HepG2 (cell line): ENCODE measurements around the gene NUDT13. TPM values are rescaled to one million over a fixed set of nuclear protein-coding genes. Genes with fewer than 3 reads are reported as not detected.

ENCODE experiments used
- ATAC-seq: fragments of 200-7000 bp; cut with Tn5 transposase; 3 replicates; pipeline ENCODE4 v1.9.1; 2020; ENCODE audit warnings: mild to moderate bottlenecking, moderate library complexity
- Bru-seq: library from RNA; stranded (reverse); fragments of 400-500 nt; gene quantifications from one replicate; lab custom pipeline; 2021; lab: Mats Ljungman, UMichigan
- BruChase-seq, 2 experiments: library from RNA; stranded (reverse); fragments of 400-500 nt; gene quantifications; one replicate each; lab custom pipeline; 2021; lab: Mats Ljungman, UMichigan
- BruUV-seq: library from RNA; stranded (reverse); fragments of 400-500 nt; replicated peaks from 2 replicates; lab custom pipeline; 2021; lab: Mats Ljungman, UMichigan
- CTCF ChIA-PET: fragments of 300-600 bp; formaldehyde crosslinking; extraction: SDS; loops from one replicate; lab custom pipeline; 2021; ENCODE audit warnings: low total read pairs, inconsistent platforms, low intra/inter-chr PET ratio; lab: Yijun Ruan, JAX
- POLR2A ChIA-PET: fragments of 350-600 bp; sonication (Branson Sonifier 250); formaldehyde crosslinking; loops from one replicate; lab custom pipeline; 2020; ENCODE audit warnings: antibody characterized with exemption, inconsistent platforms; lab: Yijun Ruan, JAX
- DNase-seq: peaks from one replicate; pipeline ENCODE4 v3.0.0-alpha.2; 2015; ENCODE audit warnings: low spot score
- FAIRE-seq: peaks from 3 replicates; lab custom pipeline; 2011; peaks lifted over from hg19 to GRCh38; lab: Jason Lieb, UNC
- H2AFZ ChIP-seq: one replicate; pipeline ENCODE4 v1.6.1; 2011; ENCODE audit warnings: low read length, inconsistent platforms
- H3K27ac ChIP-seq: fragments of 300-600 bp; 3 replicates; pipeline ENCODE4 v1.8.0; 2011; ENCODE audit warnings: mixed run types, mild to moderate bottlenecking, mixed read lengths, low read length, inconsistent platforms; ENCODE audit not compliant: insufficient read depth; ENCODE audit errors: extremely low read length
- H3K27me3 ChIP-seq, 2 experiments: fragments of 200-600 bp in 1 of 2; 2 replicates in 1 of 2; 3 replicates in 1 of 2; pipeline versions ENCODE4 v1.6.0 to v1.8.0; 2011; ENCODE audit warnings: low read length in 2 of 2, mild to moderate bottlenecking in 2 of 2, moderate library complexity in 2 of 2, inconsistent platforms in 1 of 2; ENCODE audit not compliant: insufficient read depth in 2 of 2, control insufficient read depth in 1 of 2
- H3K36me3 ChIP-seq, 2 experiments: fragments of 200-600 bp in 1 of 2; replicated peaks in 1 of 2; 2 replicates in 1 of 2; 3 replicates in 1 of 2; pipeline versions ENCODE4 v1.5.1 to v1.8.0; 2011; ENCODE audit warnings: low read length in 2 of 2, inconsistent platforms in 1 of 2; ENCODE audit not compliant: insufficient read depth in 2 of 2, control insufficient read depth in 1 of 2
- H3K4me1 ChIP-seq: 2 replicates; pipeline ENCODE4 v1.5.1; 2012; ENCODE audit warnings: low read length, inconsistent platforms; ENCODE audit not compliant: insufficient read depth
- H3K4me2 ChIP-seq: 2 replicates; pipeline ENCODE4 v1.6.0; 2011; ENCODE audit warnings: low read depth, low read length, inconsistent platforms
- H3K4me3 ChIP-seq, 3 experiments: fragments of 200-600 bp in 1 of 3; sonication (generic), shearing (Covaris generic) in 1 of 3; replicated peaks in 1 of 3; 2 replicates each; pipeline ENCODE4 v1.5.1; 2011 to 2016; ENCODE audit warnings: low read length in 3 of 3, inconsistent platforms in 2 of 3, low read depth in 2 of 3, mild to moderate bottlenecking in 2 of 3, control low read depth in 1 of 3, mixed read lengths in 1 of 3; ENCODE audit not compliant: insufficient read depth in 1 of 3
- H3K79me2 ChIP-seq: one replicate; pipeline ENCODE4 v1.6.1; 2011; ENCODE audit warnings: low read length, inconsistent platforms; ENCODE audit not compliant: insufficient read depth
- H3K9ac ChIP-seq: 2 replicates; pipeline ENCODE4 v1.6.0; 2011; ENCODE audit warnings: mild to moderate bottlenecking, low read depth, low read length, inconsistent platforms; ENCODE audit not compliant: insufficient read depth
- H3K9me3 ChIP-seq: 2 replicates; pipeline ENCODE4 v1.5.1; 2012; ENCODE audit warnings: mild to moderate bottlenecking, low read length
- H4K20me1 ChIP-seq: 2 replicates; pipeline ENCODE4 v1.6.0; 2011; ENCODE audit warnings: inconsistent platforms, mild to moderate bottlenecking, low read length, moderate library complexity; ENCODE audit not compliant: insufficient read depth
- DR1 ChIP-seq: sonication (generic); formaldehyde crosslinking; IDR thresholded peaks from 2 replicates; pipeline ENCODE4 v1.8.0; 2021; ENCODE audit warnings: mild to moderate bottlenecking, missing genetic modification reagents, inconsistent platforms
- ELF3 ChIP-seq: IDR thresholded peaks from 2 replicates; pipeline ENCODE4 v1.6.1; 2016; ENCODE audit warnings: missing genetic modification reagents, missing compliant biosample characterization
- FOXC1 ChIP-seq: sonication (generic); formaldehyde crosslinking; IDR thresholded peaks from 2 replicates; pipeline ENCODE4 v1.8.0; 2022; ENCODE audit warnings: mild to moderate bottlenecking, missing genetic modification reagents, borderline replicate concordance
- NCOA1 ChIP-seq: sonication (generic); formaldehyde crosslinking; IDR thresholded peaks from 2 replicates; pipeline ENCODE4 v1.9.0; 2021; ENCODE audit warnings: missing genetic modification reagents
- SOX13 ChIP-seq, 3 experiments: fragments of 450-650 bp in 1 of 3; sonication (generic) in 1 of 3; formaldehyde crosslinking in 1 of 3; IDR thresholded peaks in 2 of 3; conservative IDR thresholded peaks in 1 of 3; 2 replicates each; pipeline versions ENCODE4 v1.5.0 to v1.6.1; 2016 to 2020; ENCODE audit warnings: antibody characterized with exemption in 1 of 3, mild to moderate bottlenecking in 1 of 3, missing compliant biosample characterization in 1 of 3, missing genetic modification reagents in 1 of 3, moderate library complexity in 1 of 3
- SRF ChIP-seq: IDR thresholded peaks from 2 replicates; pipeline ENCODE4 v1.6.1; 2011; ENCODE audit warnings: mild to moderate bottlenecking, low read depth, low read length, moderate library complexity
- TEAD3 ChIP-seq: optimal IDR thresholded peaks from 2 replicates; pipeline ENCODE3; 2016; ENCODE audit warnings: borderline replicate concordance
- YY1 ChIP-seq: IDR thresholded peaks from 2 replicates; pipeline ENCODE4 v1.6.1; 2011; ENCODE audit warnings: low read length, low read depth, moderate library complexity, mild to moderate bottlenecking; ENCODE audit not compliant: insufficient read depth, insufficient replicate concordance
- ZFP1 ChIP-seq: IDR thresholded peaks from 2 replicates; pipeline ENCODE4 v1.6.1; 2016
- ZNF644 ChIP-seq: IDR thresholded peaks from 2 replicates; pipeline ENCODE4 v1.6.1; 2016; ENCODE audit warnings: low read depth
- ZNF839 ChIP-seq: sonication (generic); formaldehyde crosslinking; IDR thresholded peaks from 2 replicates; pipeline ENCODE4 v1.4.0; 2020; ENCODE audit warnings: missing genetic modification reagents, mild to moderate bottlenecking, borderline replicate concordance
- WGBS: methylation state at CpG from one replicate; pipeline ENCODE4 v1.1.6; 2017; ENCODE audit warnings: low lambda C conversion rate; 5-methylcytosine and 5-hydroxymethylcytosine counted together
- in situ Hi-C: cut with HindIII; loops from 2 replicates; pipeline ENCODE4 v1.10.0; 2017; ENCODE audit warnings: low pct_unique_long_range_greater_than_20kb; ENCODE audit not compliant: extremely low pct_ligation_motif_present
- intact Hi-C: fragments of 100-400 bp; cut with micrococcal nuclease; formaldehyde crosslinking; loops from one replicate; pipeline ENCODE4 v1.10.0; 2022; ENCODE audit not compliant: unreplicated experiment
- long read RNA-seq, 2 experiments: library from RNA in 1 of 2; library from polyadenylated mRNA in 1 of 2; stranded (forward) in 1 of 2; unstranded in 1 of 2; transcript quantifications; one replicate each; pipeline ENCODE4 v2.0.0, GENCODE V29; 2019 to 2022
- polyA minus RNA-seq, 3 experiments: library from RNA; depleted of rRNA, polyadenylated mRNA; stranded (reverse); fragments of >200 nt; gene quantifications; 2 replicates each; pipeline ENCODE4 v1.2.3, GENCODE V29; 2011; ENCODE audit warnings: low replicate concordance in 1 of 3
- polyA plus RNA-seq, 8 experiments: library from polyadenylated mRNA; depleted of rRNA in 3 of 8; stranded (reverse) in 7 of 8; unstranded in 1 of 8; fragments of >200 nt; fragmentation: Illumina TruSeq in 4 of 8; extraction: Trizol in 4 of 8; gene quantifications; 2 replicates each; pipeline versions ENCODE4 v1.2.1 to v1.2.3, GENCODE V29; 2011 to 2016; ENCODE audit warnings: low read depth in 4 of 8, missing spikeins in 1 of 8, mixed read lengths in 1 of 8; ENCODE audit not compliant: insufficient read depth in 1 of 8
- total RNA-seq, 5 experiments: library from RNA; depleted of rRNA; stranded (reverse); fragments of >200 nt; fragmentation: Illumina TruSeq; extraction: Trizol; gene quantifications; 2 replicates each; pipeline ENCODE4 v1.2.3, GENCODE V29; 2016; ENCODE audit warnings: low read depth in 1 of 5
- TF ChIP-seq, protein P1 (sequence below): fragments of 450-650 bp; IDR thresholded peaks from 2 replicates; pipeline ENCODE4 v1.6.1; 2017; ENCODE audit warnings: mild to moderate bottlenecking
- TF ChIP-seq, protein P2 (sequence below), 2 experiments: sonication (generic) in 1 of 2; formaldehyde crosslinking in 1 of 2; IDR thresholded peaks; 2 replicates each; pipeline versions ENCODE4 v1.5.1 to v1.6.1; 2011 to 2020; ENCODE audit warnings: borderline replicate concordance in 1 of 2, low read depth in 1 of 2, low read length in 1 of 2, mild to moderate bottlenecking in 1 of 2, missing genetic modification reagents in 1 of 2, moderate library complexity in 1 of 2

NUDT13 gene
- total RNA-seq (2016; rRNA removed; fragmentation: Illumina TruSeq; extraction: Trizol) = 2.5 and 4.2 TPM in 2 replicates
- total RNA-seq (2016; cell fraction: cytosol; rRNA removed; fragmentation: Illumina TruSeq; extraction: Trizol; ENCODE audit: low read depth) = 0.62 and 0.71 TPM in 2 replicates
- total RNA-seq (2016; cell fraction: insoluble cytoplasmic fraction; rRNA removed; fragmentation: Illumina TruSeq; extraction: Trizol) = 2.6 and 3.4 TPM in 2 replicates
- total RNA-seq (2016; cell fraction: membrane; rRNA removed; fragmentation: Illumina TruSeq; extraction: Trizol) = 1.4 and 1.7 TPM in 2 replicates
- 4.1 and 5.2 TPM in 2 replicates for total RNA-seq (2016; cell fraction: nucleus; rRNA removed; fragmentation: Illumina TruSeq; extraction: Trizol)
- 5.0 and 6.5 TPM in 2 replicates for polyA plus RNA-seq (2011; rRNA removed)
- polyA plus RNA-seq (2011; cell fraction: cytosol; rRNA removed) = 2.8 and 3.1 TPM in 2 replicates
- 8.1 and 8.8 TPM in 2 replicates for polyA plus RNA-seq (2011; cell fraction: nucleus; rRNA removed)
- 3.6 and 5.2 TPM in 2 replicates for polyA plus RNA-seq (2012)
- 0.85 and 1.0 TPM in 2 replicates for polyA plus RNA-seq (2016; cell fraction: cytosol; fragmentation: Illumina TruSeq; extraction: Trizol; ENCODE audit: low read depth)
- polyA plus RNA-seq (2016; cell fraction: insoluble cytoplasmic fraction; fragmentation: Illumina TruSeq; extraction: Trizol; ENCODE audit: low read depth) = 3.0 and 4.1 TPM in 2 replicates
- 1.5 and 1.7 TPM in 2 replicates for polyA plus RNA-seq (2016; cell fraction: membrane; fragmentation: Illumina TruSeq; extraction: Trizol; ENCODE audit: low read depth)
- polyA plus RNA-seq (2016; cell fraction: nucleus; fragmentation: Illumina TruSeq; extraction: Trizol; ENCODE audit: insufficient read depth, low read depth) = 8.3 and 9.2 TPM in 2 replicates
- polyA minus RNA-seq (2011; rRNA and poly(A)+ RNA removed; ENCODE audit: low replicate concordance) = 1.9 and 2.1 TPM in 2 replicates
- 1.4 and 1.5 TPM in 2 replicates for polyA minus RNA-seq (2011; cell fraction: cytosol; rRNA and poly(A)+ RNA removed)
- polyA minus RNA-seq (2011; cell fraction: nucleus; rRNA and poly(A)+ RNA removed) = 4.6 and 4.8 TPM in 2 replicates
- Bru-seq, nascent RNA = percentile 47 among the genes with signal in this experiment
- BruChase-seq, experiment 1, labeled RNA remaining after a 6-hour chase = percentile 39 among the genes with signal in this experiment
- percentile 47 among the genes with signal in this experiment for BruChase-seq, experiment 2, labeled RNA remaining after a 2-hour chase
- long read RNA-seq, experiment 1, partial matches to known transcripts = 1 of 5 reads
- long read RNA-seq, experiment 1, other reads (novel, unspliced or antisense) = 1 of 5 reads
- long read RNA-seq, experiment 2, partial matches to known transcripts = 0 of 3 reads
- long read RNA-seq, experiment 2, other reads (novel, unspliced or antisense) = 3 of 3 reads

GRCh38 chr10:73110345-73110849 is at the start of gene NUDT13:
Gene NUDT13, plus strand, starts transcription at chr10:73110455. Its CDS starts 3,911 bp downstream, at chr10:73114366.
- ATAC-seq = peak; percentile 98
- Histone ChIP-seq H3K9ac (peak within 1 kb of the TSS; percentile 91), H3K79me2 (peaks cover 3% of the 10 kb centered on the region), H3K27me3 (no peaks in the 10 kb centered on the region), H3K4me2 (peak within 1 kb of the TSS; percentile 93), H3K4me1 (peaks cover 11% of the 10 kb centered on the region), H3K9me3 (no peaks in the 10 kb centered on the region), H2AFZ (peak within 1 kb of the TSS; percentile 71), H3K4me3 (peak within 1 kb of the TSS; percentile 45 to 82 (median 80)), H3K27ac (peak within 1 kb of the TSS; percentile 96), H4K20me1 (no peaks in the 10 kb centered on the region), H3K36me3 (0 out of 5 replicates have a peak, but pooled peaks cover 0 to 3% of the 10 kb centered on the region in 2 experiments)
- ChIA-PET POLR2A (interaction anchor here (0.8 to 6.1 kb wide), 10 partner anchors 12 to 57 kb away, joined by 3 to 72 read pairs (median 5); partner anchors contain the start of genes ECD, FAM149B1 and P4HA1), CTCF (no interaction called here)
- 1% methylated on average over 5 of the region's 5 CpGs for WGBS
- intact Hi-C loops = no loop called here
- TSS peak; percentile 94 for BruUV-seq
- FAIRE-seq = peak; percentile 96
- in situ Hi-C loops = no loop called here
- peak; percentile 83 for DNase-seq
- TF ChIP-seq TEAD3 (CRISPR knock-in tag) (peak; percentile 85), ZNF644 (CRISPR knock-in tag) (no peak), FOXC1 (CRISPR knock-in tag) (no peak), ZFP1 (CRISPR knock-in tag) (peak; percentile 71; the same call in 1 of the 2 replicates), DR1 (no peak), ELF3 (CRISPR knock-in tag) (peak; percentile 94), SOX13 (IDR thresholded peaks at IDR 0.05) (no peak), SOX13 (CRISPR knock-in tag; conservative IDR thresholded peaks at IDR 0.05 in 1 of 2, IDR thresholded peaks at IDR 0.05 in 1 of 2) (peak in 1 of 2 experiments; percentile 38; a peak in 1 of 4 replicates), NCOA1 (CRISPR knock-in tag) (no peak), SRF (peak; percentile 51; the same call in 1 of the 2 replicates), ZNF839 (no peak), YY1 (peak; percentile 79)
- TF ChIP-seq, protein P1, sequence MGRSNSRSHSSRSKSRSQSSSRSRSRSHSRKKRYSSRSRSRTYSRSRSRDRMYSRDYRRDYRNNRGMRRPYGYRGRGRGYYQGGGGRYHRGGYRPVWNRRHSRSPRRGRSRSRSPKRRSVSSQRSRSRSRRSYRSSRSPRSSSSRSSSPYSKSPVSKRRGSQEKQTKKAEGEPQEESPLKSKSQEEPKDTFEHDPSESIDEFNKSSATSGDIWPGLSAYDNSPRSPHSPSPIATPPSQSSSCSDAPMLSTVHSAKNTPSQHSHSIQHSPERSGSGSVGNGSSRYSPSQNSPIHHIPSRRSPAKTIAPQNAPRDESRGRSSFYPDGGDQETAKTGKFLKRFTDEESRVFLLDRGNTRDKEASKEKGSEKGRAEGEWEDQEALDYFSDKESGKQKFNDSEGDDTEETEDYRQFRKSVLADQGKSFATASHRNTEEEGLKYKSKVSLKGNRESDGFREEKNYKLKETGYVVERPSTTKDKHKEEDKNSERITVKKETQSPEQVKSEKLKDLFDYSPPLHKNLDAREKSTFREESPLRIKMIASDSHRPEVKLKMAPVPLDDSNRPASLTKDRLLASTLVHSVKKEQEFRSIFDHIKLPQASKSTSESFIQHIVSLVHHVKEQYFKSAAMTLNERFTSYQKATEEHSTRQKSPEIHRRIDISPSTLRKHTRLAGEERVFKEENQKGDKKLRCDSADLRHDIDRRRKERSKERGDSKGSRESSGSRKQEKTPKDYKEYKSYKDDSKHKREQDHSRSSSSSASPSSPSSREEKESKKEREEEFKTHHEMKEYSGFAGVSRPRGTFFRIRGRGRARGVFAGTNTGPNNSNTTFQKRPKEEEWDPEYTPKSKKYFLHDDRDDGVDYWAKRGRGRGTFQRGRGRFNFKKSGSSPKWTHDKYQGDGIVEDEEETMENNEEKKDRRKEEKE = no peak
- TF ChIP-seq, protein P2, sequence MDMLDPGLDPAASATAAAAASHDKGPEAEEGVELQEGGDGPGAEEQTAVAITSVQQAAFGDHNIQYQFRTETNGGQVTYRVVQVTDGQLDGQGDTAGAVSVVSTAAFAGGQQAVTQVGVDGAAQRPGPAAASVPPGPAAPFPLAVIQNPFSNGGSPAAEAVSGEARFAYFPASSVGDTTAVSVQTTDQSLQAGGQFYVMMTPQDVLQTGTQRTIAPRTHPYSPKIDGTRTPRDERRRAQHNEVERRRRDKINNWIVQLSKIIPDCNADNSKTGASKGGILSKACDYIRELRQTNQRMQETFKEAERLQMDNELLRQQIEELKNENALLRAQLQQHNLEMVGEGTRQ (IDR thresholded peaks at IDR 0.05; ENCODE audit: low read depth, low read length) = no peak
- TF ChIP-seq, protein P2 (CRISPR knock-in tag; IDR thresholded peaks at IDR 0.05; ENCODE audit: borderline replicate concordance) = no peak
